Ascending aorta (tissue), 2 donors: Measurements from ENCODE around the gene VPS26B. TPM values are rescaled to one million over a fixed set of nuclear protein-coding genes. Genes with fewer than 3 reads are reported as not detected.

Source experiments
- DNase-seq, 2 donors: peaks; one replicate each; pipeline ENCODE4 v3.0.0-alpha.2; 2019; ENCODE audit warnings: low spot score in 2 of 2
- H3K27ac ChIP-seq, 2 donors: fragments of 200-600 bp; sonication (generic); one replicate each; pipeline ENCODE4 v1.5.1; 2016 to 2017; ENCODE audit warnings: mild to moderate bottlenecking in 1 of 2
- H3K27me3 ChIP-seq: fragments of 200-600 bp; sonication (generic); one replicate; pipeline ENCODE4 v1.5.1; 2017
- H3K36me3 ChIP-seq, 2 donors: fragments of 200-600 bp; sonication (generic); one replicate each; pipeline ENCODE4 v1.5.1; 2016
- H3K4me1 ChIP-seq, 2 donors: fragments of 200-600 bp; sonication (generic); one replicate each; pipeline ENCODE4 v1.5.1; 2016 to 2017; ENCODE audit warnings: mild to moderate bottlenecking in 1 of 2
- H3K4me3 ChIP-seq, 2 donors: fragments of 200-600 bp; sonication (generic); one replicate each; pipeline ENCODE4 v1.5.1; 2016 to 2017; ENCODE audit warnings: mild to moderate bottlenecking in 1 of 2
- H3K9me3 ChIP-seq, 2 donors: fragments of 200-600 bp; sonication (generic); one replicate each; pipeline ENCODE4 v1.5.1; 2016
- CTCF ChIP-seq, 3 experiments: fragments of 200-600 bp in 2 of 3; fragments of 450-650 bp in 1 of 3; sonication (generic) in 2 of 3; IDR thresholded peaks; one replicate each; pipeline ENCODE4 v1.5.1; 2016 to 2019; ENCODE audit warnings: antibody characterized with exemption in 3 of 3, mild to moderate bottlenecking in 1 of 3, moderate library complexity in 1 of 3
- intact Hi-C: fragments of 100-400 bp; cut with DNase I; formaldehyde crosslinking; loops from one replicate; pipeline ENCODE4 v1.15.1; 2023
- total RNA-seq: library from RNA; depleted of rRNA; stranded (reverse); fragments of >200 nt; gene quantifications from one replicate; pipeline ENCODE4 v1.1.0, GENCODE V29; 2016

Gene VPS26B
- total RNA-seq, 1 donor from 2014 or later = 18.0 TPM

- H3K4me1 ChIP-seq = no peaks in the 10 kb centered on the region
- DNase-seq = peak in 1 of 2 donors; percentile 42
- intact Hi-C loops = no loop called here
- no peak overlapping the region for H3K27ac ChIP-seq
- no peak for TF ChIP-seq CTCF (IDR thresholded peaks at IDR 0.05)
- H3K27me3 ChIP-seq = no peaks in the 10 kb centered on the region
- no peak overlapping the region for H3K4me3 ChIP-seq
- no peaks in the 10 kb centered on the region for H3K9me3 ChIP-seq
- no peaks in the 10 kb centered on the region for H3K36me3 ChIP-seq
Measured at GRCh38 chr11:134287561-134287960, 63.1 kb downstream of the VPS26B start.

GRCh38 chr11:134288486-134288885, 64.0 kb downstream of the VPS26B start:
- Histone ChIP-seq H3K4me3 (no peak overlapping the region), H3K27ac (no peak overlapping the region), H3K4me1 (no peaks in the 10 kb centered on the region), H3K27me3 (no peaks in the 10 kb centered on the region), H3K36me3 (no peaks in the 10 kb centered on the region), H3K9me3 (no peaks in the 10 kb centered on the region)
- TF ChIP-seq CTCF (IDR thresholded peaks at IDR 0.05) = no peak
- DNase-seq = peak in 1 of 2 donors; percentile 22
- intact Hi-C loops = no loop called here

DNA sequence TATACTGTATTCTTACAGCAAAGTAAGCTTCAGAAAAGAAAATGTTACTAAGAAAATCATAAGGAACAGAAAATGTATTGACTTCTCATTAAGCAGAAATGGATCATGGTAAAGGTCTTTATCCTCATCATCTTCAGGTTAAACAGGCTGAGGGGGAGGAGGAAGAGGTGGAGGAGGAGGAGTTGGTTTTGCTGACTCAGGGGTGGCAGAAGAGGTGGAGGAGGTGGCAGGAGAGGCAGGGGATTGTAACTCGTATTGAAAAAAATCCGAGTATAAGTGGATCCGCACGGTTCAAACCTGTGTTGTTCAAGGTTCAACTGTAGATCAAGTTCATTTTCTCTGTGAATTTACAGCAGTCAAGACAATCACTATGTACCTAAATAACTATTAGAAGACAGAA, 64.7 kb downstream of the VPS26B start:
- Histone ChIP-seq H3K9me3 (no peaks in the 10 kb centered on the region), H3K4me3 (no peak overlapping the region), H3K27ac (no peak overlapping the region), H3K4me1 (no peaks in the 10 kb centered on the region), H3K27me3 (no peaks in the 10 kb centered on the region), H3K36me3 (no peaks in the 10 kb centered on the region)
- no peak for DNase-seq
- intact Hi-C loops = no loop called here
- TF ChIP-seq CTCF (IDR thresholded peaks at IDR 0.05) = no peak

GRCh38 chr11:134289789-134290188, 65.3 kb downstream of the VPS26B start:
- Histone ChIP-seq H3K27me3 (no peaks in the 10 kb centered on the region), H3K9me3 (no peaks in the 10 kb centered on the region), H3K36me3 (no peaks in the 10 kb centered on the region), H3K4me3 (no peak overlapping the region), H3K27ac (no peak overlapping the region), H3K4me1 (no peaks in the 10 kb centered on the region)
- no peak for TF ChIP-seq CTCF (IDR thresholded peaks at IDR 0.05)
- DNase-seq = peak in 1 of 2 donors; percentile 34
- intact Hi-C loops = no loop called here

DNA sequence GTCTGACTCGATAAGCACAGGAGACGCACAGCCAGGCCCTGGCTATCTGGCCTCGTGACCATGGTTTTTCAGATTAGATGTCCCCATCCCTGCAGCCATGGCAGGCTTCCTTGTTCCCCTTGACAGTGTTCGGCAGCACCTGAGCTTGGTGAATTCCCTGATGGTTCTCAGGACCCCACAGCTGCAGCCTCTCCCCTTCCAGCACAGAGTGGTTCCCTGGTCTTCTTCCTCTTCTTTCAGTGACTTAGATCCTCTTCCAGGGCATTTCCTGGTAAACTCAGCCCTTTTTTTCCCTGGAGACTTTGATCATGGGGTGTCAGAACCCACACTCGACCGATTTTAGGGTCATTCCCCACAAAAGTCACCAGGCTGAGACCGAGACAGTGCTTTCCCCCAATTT, 66.2 kb downstream of the VPS26B start:
- no peak overlapping the region for H3K27ac ChIP-seq
- no peaks in the 10 kb centered on the region for H3K9me3 ChIP-seq
- intact Hi-C loops = no loop called here
- no peaks in the 10 kb centered on the region for H3K4me1 ChIP-seq
- no peaks in the 10 kb centered on the region for H3K27me3 ChIP-seq
- H3K4me3 ChIP-seq = no peak overlapping the region
- peak in 1 of 2 donors; percentile 34 for DNase-seq
- no peaks in the 10 kb centered on the region for H3K36me3 ChIP-seq
- no peak for TF ChIP-seq CTCF (IDR thresholded peaks at IDR 0.05)

- intact Hi-C loops = no loop called here
- DNase-seq = peak in 1 of 2 donors; percentile 24
- TF ChIP-seq CTCF (IDR thresholded peaks at IDR 0.05) = no peak
- no peak overlapping the region for H3K27ac ChIP-seq
- H3K27me3 ChIP-seq = no peaks in the 10 kb centered on the region
- H3K9me3 ChIP-seq = no peaks in the 10 kb centered on the region
- H3K36me3 ChIP-seq = no peaks in the 10 kb centered on the region
- H3K4me1 ChIP-seq = no peaks in the 10 kb centered on the region
- no peak overlapping the region for H3K4me3 ChIP-seq
Measured at GRCh38 chr11:134291196-134291595, 66.7 kb downstream of the VPS26B start.
